A673 (cell line): ENCODE data around the gene OBSCN. TPM values are rescaled to one million over a fixed set of nuclear protein-coding genes. Genes with fewer than 3 reads are reported as not detected.
A peak's percentile ranks its signal among the peaks of the same experiment; 100 is the strongest.

Experiments
- BruUV-seq: library from RNA; stranded (reverse); fragments of 400-500 nt; replicated peaks from 2 replicates; lab custom pipeline; 2021; lab: Mats Ljungman, UMichigan
- CTCF ChIA-PET: fragments of 300-600 bp; sonication (Branson Sonifier 250); formaldehyde crosslinking; loops from one replicate; lab custom pipeline; 2022; ENCODE audit warnings: antibody characterized with exemption; lab: Charles Lee
- POLR2A ChIA-PET: fragments of 300-600 bp; sonication (Branson Sonifier 250); formaldehyde crosslinking; loops from one replicate; lab custom pipeline; 2022; ENCODE audit warnings: antibody characterized with exemption; ENCODE audit not compliant: low non-redundant PET; lab: Charles Lee
- DNase-seq: peaks from one replicate; pipeline ENCODE4 v3.0.0-alpha.2; 2015; ENCODE audit warnings: low spot score
- H3K27ac ChIP-seq: fragments of 200-600 bp; sonication (generic); 2 replicates; pipeline ENCODE4 v1.5.1; 2016; ENCODE audit warnings: mixed run types, low read depth, mild to moderate bottlenecking, mixed read lengths, antibody characterized with exemption, low read length; ENCODE audit not compliant: poor library complexity, severe bottlenecking
- H3K27me3 ChIP-seq: fragments of 200-600 bp; sonication (generic); replicated peaks from 2 replicates; pipeline ENCODE4 v1.6.1; 2017; ENCODE audit warnings: mixed run types, low read depth, mild to moderate bottlenecking, mixed read lengths, antibody characterized with exemption, low read length; ENCODE audit not compliant: insufficient read depth, poor library complexity
- H3K36me3 ChIP-seq: fragments of 200-600 bp; sonication (generic); 2 replicates; pipeline ENCODE4 v1.6.1; 2016; ENCODE audit warnings: mixed run types, mild to moderate bottlenecking, mixed read lengths, antibody characterized with exemption, low read length; ENCODE audit not compliant: insufficient read depth, poor library complexity, severe bottlenecking
- H3K4me1 ChIP-seq: fragments of 200-600 bp; sonication (generic); 2 replicates; pipeline ENCODE4 v1.6.1; 2017; ENCODE audit warnings: mixed run types, mild to moderate bottlenecking, mixed read lengths, antibody characterized with exemption, low read length; ENCODE audit not compliant: insufficient read depth, poor library complexity, severe bottlenecking
- H3K4me3 ChIP-seq: fragments of 200-600 bp; sonication (generic); 2 replicates; pipeline ENCODE4 v1.5.1; 2016; ENCODE audit warnings: low read depth, mixed run types, mild to moderate bottlenecking, mixed read lengths, low read length; ENCODE audit not compliant: poor library complexity, severe bottlenecking
- H3K9me3 ChIP-seq: fragments of 200-600 bp; sonication (generic); 2 replicates; pipeline ENCODE4 v1.6.1; 2016; ENCODE audit warnings: mixed run types, low read depth, mild to moderate bottlenecking, mixed read lengths, antibody characterized with exemption, low read length; ENCODE audit not compliant: poor library complexity, severe bottlenecking
- EZH2 ChIP-seq: fragments of 200-600 bp; sonication (generic); IDR thresholded peaks from 2 replicates; pipeline ENCODE4 v1.6.1; 2017; ENCODE audit warnings: borderline replicate concordance, low read depth, mild to moderate bottlenecking, mixed read lengths, antibody characterized with exemption, low read length; ENCODE audit not compliant: poor library complexity, severe bottlenecking
- intact Hi-C: fragments of 100-400 bp; cut with micrococcal nuclease; formaldehyde crosslinking; loops from one replicate; pipeline ENCODE4 v1.10.0; 2022; ENCODE audit not compliant: unreplicated experiment
- total RNA-seq: library from RNA; stranded (reverse); gene quantifications from 2 replicates; pipeline ENCODE4 v1.2.3, GENCODE V29; 2021
- TF ChIP-seq, protein P1 (sequence below): fragments of 300-800, 200-600 bp; sonication (generic); conservative IDR thresholded peaks from 2 replicates; pipeline ENCODE4 v1.5.1; 2017; ENCODE audit warnings: low read depth, mild to moderate bottlenecking, antibody characterized with exemption, low read length, moderate library complexity, mixed read lengths

The OBSCN gene
- total RNA-seq, 1 experiment from 2014 or later: 37.7 TPM

DNA sequence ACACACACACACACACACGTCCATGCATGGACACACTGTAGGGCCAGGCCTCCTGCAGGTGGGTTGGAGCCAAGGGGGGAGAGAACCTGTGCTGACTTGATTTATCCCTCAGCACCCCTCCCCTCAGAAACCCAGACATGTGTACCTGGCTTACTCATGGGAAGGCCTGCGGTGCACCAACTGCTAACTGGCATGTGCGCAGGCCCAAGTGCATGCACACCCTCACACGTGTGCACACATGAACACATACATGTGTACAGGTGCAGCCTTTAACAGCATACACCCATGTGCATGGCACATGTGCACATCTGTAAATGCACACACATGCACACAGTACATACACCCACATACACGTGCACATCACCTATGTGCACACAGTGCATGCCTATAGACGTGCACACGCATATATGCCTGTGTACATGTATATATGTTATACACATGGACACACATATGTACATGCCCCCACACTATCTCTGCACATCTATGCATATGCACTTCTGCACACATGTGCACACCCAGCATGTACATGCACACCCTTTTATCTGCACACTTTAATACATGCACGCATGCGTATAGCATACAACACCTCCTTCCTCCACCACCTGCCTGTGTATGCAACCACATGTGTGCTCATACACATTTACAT is 131.3 kb downstream of the OBSCN start:
- intact Hi-C loops: no loop called here
- Histone ChIP-seq H3K4me3 (no peak overlapping the region), H3K4me1 (no peaks in the 10 kb centered on the region), H3K9me3 (no peaks in the 10 kb centered on the region), H3K27ac (no peak overlapping the region), H3K36me3 (peaks cover 3% of the 10 kb centered on the region), H3K27me3 (no peaks in the 10 kb centered on the region)
- no TSS peak for BruUV-seq
- TF ChIP-seq, protein P1, sequence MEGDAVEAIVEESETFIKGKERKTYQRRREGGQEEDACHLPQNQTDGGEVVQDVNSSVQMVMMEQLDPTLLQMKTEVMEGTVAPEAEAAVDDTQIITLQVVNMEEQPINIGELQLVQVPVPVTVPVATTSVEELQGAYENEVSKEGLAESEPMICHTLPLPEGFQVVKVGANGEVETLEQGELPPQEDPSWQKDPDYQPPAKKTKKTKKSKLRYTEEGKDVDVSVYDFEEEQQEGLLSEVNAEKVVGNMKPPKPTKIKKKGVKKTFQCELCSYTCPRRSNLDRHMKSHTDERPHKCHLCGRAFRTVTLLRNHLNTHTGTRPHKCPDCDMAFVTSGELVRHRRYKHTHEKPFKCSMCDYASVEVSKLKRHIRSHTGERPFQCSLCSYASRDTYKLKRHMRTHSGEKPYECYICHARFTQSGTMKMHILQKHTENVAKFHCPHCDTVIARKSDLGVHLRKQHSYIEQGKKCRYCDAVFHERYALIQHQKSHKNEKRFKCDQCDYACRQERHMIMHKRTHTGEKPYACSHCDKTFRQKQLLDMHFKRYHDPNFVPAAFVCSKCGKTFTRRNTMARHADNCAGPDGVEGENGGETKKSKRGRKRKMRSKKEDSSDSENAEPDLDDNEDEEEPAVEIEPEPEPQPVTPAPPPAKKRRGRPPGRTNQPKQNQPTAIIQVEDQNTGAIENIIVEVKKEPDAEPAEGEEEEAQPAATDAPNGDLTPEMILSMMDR: no peak
- TF ChIP-seq EZH2: no peak
- DNase-seq: no peak
- ChIA-PET POLR2A (no interaction called here), CTCF (no interaction called here)

DNA sequence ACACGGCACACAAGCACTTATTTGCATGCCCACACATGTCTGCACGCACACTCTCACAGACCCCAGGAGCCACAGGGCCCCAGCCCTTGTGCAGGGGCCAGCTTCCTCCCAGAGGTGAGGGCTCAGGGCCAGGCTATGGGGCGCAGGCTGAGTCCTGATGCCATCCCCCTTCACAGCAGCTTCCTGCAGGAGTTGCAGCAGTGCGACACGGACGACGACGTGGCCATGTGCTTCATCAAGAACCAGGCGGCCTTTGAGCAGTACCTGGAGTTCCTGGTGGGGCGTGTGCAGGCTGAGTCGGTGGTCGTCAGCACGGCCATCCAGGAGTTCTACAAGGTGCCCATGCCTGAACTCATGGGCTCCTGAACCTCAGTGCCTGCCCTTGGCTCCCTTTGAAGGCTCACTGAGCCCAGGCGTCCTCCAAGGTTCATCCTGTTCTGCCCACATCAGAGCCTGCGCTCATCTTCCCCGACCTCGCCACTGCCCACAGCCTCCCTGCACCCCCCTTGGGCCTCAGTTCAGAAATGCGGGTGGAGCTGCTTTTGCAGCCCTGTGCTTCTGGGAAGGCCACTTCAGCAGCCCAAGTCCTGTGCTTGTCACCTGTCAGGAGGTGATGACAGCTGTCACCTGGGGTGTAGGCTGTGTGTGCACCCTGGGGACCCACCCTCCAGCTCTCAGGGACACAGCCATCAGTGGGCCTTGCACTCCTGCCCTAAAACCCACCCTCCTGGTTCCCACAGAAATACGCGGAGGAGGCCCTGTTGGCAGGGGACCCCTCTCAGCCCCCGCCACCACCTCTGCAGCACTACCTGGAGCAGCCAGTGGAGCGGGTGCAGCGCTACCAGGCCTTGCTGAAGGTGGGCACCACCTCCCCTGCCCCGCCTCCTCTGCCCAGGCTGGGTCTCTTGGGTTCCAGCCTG is 132.2 kb downstream of the OBSCN start:
- intact Hi-C loops: no loop called here
- no peak overlapping the region for H3K27ac ChIP-seq
- H3K9me3 ChIP-seq: no peaks in the 10 kb centered on the region
- H3K36me3 ChIP-seq: peaks cover 3% of the 10 kb centered on the region
- ChIA-PET CTCF (no interaction called here), POLR2A (interaction anchor here (0.7 kb wide), 1 partner anchor 54 kb away, joined by 3 read pairs; no protein-coding TSS in a partner anchor)
- H3K4me1 ChIP-seq: no peaks in the 10 kb centered on the region
- DNase-seq: no peak
- no peaks in the 10 kb centered on the region for H3K27me3 ChIP-seq
- no TSS peak for BruUV-seq
- TF ChIP-seq, protein P1: no peak
- no peak for TF ChIP-seq EZH2
- H3K4me3 ChIP-seq: no peak overlapping the region

DNA sequence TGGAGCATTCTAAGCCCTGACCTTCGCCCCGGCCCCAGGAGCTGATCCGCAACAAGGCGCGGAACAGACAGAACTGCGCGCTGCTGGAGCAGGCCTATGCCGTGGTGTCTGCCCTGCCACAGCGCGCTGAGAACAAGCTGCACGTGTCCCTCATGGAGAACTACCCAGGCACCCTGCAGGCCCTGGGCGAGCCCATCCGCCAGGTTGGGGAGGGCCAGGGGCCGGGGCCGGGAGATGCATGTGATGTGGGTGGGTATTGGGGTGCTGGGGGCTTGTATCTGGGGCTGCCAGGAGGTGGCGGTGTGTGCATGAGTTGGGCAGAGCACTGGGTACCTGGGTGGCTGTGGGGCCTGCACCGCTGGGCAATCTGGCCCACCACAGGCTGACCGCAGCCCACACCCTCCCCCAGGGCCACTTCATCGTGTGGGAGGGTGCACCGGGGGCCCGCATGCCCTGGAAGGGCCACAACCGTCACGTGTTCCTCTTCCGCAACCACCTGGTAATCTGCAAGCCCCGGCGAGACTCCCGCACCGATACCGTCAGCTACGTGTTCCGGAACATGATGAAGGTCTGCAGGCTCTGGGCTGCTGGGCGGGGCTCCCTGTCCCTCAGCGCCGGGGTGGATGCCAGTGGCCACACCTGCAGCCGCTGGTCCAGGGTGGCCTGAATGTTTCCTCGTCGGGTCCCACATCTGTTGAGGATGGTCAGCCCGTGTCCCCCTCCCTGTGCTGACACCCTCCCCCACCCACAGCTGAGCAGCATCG is 133.0 kb downstream of the OBSCN start:
- POLR2A ChIA-PET: interaction anchor here (0.7 kb wide), 1 partner anchor 55 kb away, joined by 3 read pairs; no protein-coding TSS in a partner anchor
- no TSS peak for BruUV-seq
- H3K27me3 ChIP-seq: no peaks in the 10 kb centered on the region
- no peak overlapping the region for H3K27ac ChIP-seq
- intact Hi-C loops: no loop called here
- no peaks in the 10 kb centered on the region for H3K4me1 ChIP-seq
- DNase-seq: peak; percentile 16
- H3K9me3 ChIP-seq: no peaks in the 10 kb centered on the region
- peaks cover 3% of the 10 kb centered on the region for H3K36me3 ChIP-seq
- H3K4me3 ChIP-seq: no peak overlapping the region
- CTCF ChIA-PET: no interaction called here
- no peak for TF ChIP-seq EZH2
- TF ChIP-seq, protein P1: peak; percentile 50
